ENCODE measurements around the gene TADA2B.

The TADA2B gene

GRCh38 chr4:7029921-7030320 is 13.3 kb upstream of the TADA2B start:
- no peak overlapping the region for H3K4me3 ChIP-seq (ENCODE audit: low read depth, low read length)
- TF ChIP-seq, protein P1, sequence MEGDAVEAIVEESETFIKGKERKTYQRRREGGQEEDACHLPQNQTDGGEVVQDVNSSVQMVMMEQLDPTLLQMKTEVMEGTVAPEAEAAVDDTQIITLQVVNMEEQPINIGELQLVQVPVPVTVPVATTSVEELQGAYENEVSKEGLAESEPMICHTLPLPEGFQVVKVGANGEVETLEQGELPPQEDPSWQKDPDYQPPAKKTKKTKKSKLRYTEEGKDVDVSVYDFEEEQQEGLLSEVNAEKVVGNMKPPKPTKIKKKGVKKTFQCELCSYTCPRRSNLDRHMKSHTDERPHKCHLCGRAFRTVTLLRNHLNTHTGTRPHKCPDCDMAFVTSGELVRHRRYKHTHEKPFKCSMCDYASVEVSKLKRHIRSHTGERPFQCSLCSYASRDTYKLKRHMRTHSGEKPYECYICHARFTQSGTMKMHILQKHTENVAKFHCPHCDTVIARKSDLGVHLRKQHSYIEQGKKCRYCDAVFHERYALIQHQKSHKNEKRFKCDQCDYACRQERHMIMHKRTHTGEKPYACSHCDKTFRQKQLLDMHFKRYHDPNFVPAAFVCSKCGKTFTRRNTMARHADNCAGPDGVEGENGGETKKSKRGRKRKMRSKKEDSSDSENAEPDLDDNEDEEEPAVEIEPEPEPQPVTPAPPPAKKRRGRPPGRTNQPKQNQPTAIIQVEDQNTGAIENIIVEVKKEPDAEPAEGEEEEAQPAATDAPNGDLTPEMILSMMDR (IDR thresholded peaks at IDR 0.05; ENCODE audit: borderline replicate concordance, insufficient read depth, low read depth, low read length), result no peak

DNA sequence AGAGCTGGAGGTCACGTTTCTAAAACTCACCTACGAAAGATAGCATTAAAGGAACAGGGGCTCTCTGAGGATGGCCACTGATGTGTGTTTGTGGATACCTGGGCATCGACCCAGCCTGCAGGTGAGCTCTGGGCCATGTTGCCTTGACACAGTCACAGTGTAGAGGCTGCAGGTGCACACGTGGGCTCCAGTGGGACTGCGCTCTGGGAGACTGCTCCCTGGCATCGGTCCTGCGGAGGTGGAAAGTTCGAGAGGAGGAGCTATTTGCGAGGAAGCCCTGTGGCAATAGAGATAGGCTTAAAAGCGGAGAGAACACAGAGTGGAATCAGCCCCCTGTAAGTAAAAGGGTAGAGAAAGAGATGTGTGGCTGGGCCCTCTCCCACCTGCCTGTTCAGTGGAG is 12.3 kb upstream of the TADA2B start:
- H3K4me3 ChIP-seq (ENCODE audit: low read depth, low read length), result no peak overlapping the region
- TF ChIP-seq, protein P1 (IDR thresholded peaks at IDR 0.05; ENCODE audit: borderline replicate concordance, insufficient read depth, low read depth, low read length), result no peak

DNA sequence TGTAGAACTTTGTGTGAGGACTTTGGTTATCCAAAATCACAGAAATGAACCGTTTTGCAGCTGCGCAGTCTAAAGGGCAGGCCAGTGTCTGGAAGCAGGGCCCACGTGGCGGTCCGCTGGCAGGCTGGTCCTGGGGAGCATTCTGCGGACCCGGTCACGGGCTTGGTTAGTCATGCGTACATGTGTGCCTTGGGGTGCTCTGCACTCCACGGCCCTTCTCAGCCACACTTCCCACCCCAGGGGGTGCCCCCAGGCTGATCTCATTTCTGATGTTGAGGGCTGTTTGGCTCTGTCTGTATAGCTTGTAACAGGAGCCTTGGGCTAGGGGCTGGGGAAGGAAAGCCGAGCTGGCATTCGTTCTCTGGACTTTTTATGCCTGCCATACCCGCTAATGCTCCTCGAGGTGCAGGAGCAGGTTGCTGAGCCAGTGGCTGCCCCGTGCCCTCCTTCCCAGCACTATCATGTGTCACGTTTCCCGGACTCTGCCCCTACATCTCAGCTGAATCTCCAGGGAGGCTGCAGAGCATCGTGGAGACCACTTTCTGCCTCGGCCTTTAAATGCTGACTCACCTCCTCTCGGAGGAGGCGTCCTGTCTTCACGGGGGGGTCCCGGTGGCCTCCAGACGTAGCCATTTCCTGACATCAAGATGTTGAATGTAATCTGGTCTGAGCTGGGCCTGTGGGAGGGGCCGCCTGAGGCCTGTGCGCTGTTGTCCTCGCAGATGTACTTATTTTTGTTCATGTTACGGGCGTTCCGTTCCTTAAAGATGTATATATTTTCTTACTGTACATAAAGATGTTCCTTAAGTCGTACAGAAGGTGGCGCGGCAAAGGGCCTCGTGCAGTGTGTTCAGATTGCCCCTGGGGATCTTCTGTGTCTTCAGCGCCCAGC is 11.4 kb upstream of the TADA2B start:
- TF ChIP-seq, protein P1 (IDR thresholded peaks at IDR 0.05; ENCODE audit: borderline replicate concordance, insufficient read depth, low read depth, low read length), result no peak
- no peak overlapping the region for H3K4me3 ChIP-seq (ENCODE audit: low read depth, low read length)

DNA sequence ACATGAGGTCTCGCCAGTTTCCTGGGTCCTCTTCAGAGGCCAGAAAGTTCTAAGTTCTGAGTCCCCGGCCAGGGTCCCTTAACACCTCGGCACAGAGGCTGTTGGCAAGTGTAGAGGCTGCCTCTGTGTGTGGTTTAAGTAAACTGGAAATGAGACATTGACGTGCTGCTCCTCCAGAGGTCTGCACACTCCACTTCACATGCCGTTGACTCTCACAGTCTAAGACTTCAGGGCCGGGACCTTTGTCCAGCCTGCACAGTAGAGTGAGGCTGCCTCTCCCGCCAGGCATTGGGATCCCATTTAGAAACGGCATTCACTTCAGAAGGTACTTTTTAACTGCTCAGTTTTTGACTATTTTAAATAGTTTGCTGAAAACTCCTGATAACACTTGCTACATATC is 10.6 kb upstream of the TADA2B start:
- no peak overlapping the region for H3K4me3 ChIP-seq (ENCODE audit: low read depth, low read length)
- TF ChIP-seq, protein P1 (IDR thresholded peaks at IDR 0.05; ENCODE audit: borderline replicate concordance, insufficient read depth, low read depth, low read length), result no peak

DNA sequence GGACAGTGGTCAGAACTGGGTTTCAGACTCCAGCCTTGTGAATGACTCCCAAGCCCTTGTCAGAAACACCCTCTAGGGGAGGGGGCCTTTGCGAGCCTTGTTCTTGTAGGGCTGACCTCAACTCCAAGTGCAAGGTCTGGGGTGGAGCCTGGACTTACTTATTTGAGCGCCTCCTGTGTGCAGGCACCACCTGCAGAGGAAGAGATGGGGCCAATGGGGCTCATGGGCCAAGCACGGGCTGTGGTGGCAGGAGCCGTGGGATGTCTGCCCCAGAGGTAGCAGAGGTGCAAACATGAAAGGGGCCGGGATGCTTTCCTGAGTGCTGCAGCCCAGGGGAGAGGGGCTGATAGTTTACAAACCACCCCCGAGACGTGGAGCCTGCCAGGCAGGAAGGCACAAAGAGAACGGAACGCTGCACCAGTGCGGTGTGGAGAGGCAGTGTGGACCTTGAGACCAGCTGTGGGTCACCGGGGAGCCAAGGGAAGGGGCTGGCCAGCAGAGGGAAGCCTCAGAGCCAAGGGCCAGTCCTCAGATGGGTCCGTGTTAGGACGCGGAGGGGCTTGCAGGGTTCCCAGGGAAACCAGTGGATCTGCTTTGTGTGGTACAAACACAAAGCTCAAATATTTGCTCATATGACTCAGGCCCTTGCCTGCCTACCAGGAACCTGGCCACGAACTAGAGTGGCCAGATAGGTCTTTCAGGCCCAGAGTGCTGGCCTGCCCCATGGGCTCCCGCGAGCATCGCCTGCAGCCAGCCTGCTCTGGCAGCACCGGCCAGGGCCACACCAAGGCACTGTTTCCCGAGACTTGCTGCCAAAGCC is 8.7 kb upstream of the TADA2B start:
- TF ChIP-seq, protein P1 (IDR thresholded peaks at IDR 0.05; ENCODE audit: borderline replicate concordance, insufficient read depth, low read depth, low read length), result no peak

DNA sequence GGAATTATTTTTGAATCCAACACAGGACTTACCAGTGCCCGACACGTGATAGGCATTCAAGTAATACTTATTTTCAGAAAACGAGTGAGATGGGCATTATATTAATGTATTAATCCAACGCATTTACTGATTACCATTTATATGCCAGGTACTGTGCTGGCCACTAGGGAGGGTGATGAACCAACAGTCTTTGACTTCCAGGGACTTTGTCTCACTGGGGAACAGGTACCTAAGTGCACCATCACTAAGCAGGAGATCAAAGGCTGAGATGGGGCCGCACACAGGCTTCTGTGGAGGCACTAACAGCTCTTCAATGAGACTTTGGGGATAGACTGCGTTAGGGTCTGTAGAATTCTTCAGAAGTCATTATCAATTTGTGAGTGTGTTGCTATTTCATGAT is 5.7 kb upstream of the TADA2B start:
- TF ChIP-seq, protein P1 (IDR thresholded peaks at IDR 0.05; ENCODE audit: borderline replicate concordance, insufficient read depth, low read depth, low read length), result no peak
- H3K4me3 ChIP-seq (ENCODE audit: low read depth, low read length), result no peak overlapping the region

More for the DNA sequence above, 8.7 kb upstream of the TADA2B start:
- no peak overlapping the region for H3K4me3 ChIP-seq (ENCODE audit: low read depth, low read length)
